ENCODE data around the gene S1PR4.

S1PR4 gene

DNA sequence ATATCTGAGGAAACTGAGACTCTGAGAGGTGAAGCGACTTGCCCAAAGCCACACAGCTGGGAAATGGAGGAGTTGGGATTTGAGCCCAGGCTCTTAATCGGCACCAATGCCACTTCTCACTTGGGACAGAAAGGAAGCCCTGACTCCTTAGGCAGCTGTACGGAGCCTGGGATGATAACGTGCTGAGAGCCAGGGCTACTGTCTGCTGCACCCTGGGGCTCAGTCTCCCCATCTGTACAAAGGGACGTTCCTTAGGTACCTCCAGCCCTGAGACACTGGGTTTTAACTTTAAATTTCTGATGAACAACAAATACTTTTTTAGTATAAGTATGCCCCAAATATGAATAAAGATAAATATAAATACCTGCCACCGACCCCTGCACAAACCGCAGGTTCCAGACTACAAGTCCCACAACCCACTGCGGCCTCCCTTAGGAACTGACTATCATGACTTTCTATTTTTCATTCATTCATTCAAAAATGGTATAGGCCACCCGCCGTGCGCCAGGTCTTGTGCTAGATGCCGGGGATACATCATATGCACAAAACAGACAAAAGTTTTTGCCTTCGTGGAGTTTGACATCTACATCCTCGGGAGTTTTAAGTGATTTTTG is 6.4 kb downstream of the S1PR4 start:
- Histone ChIP-seq H3K9ac (no peak overlapping the region), H3K27ac (peak overlapping the region; percentile 91), H3K79me2 (peaks cover 40% of the 10 kb centered on the region), H2AFZ (peak overlapping the region; percentile 84), H3K36me3 (ENCODE audit: control insufficient read depth, insufficient read depth, low read length) (no peaks in the 10 kb centered on the region), H3K4me1 (peaks cover 7% of the 10 kb centered on the region), H3K27me3 (ENCODE audit: control insufficient read depth, insufficient read depth, low read length) (no peaks in the 10 kb centered on the region), H3K9me3 (ENCODE audit: control insufficient read depth, low read length) (no peaks in the 10 kb centered on the region), H3K4me3 (ENCODE audit: low read depth, low read length) (peak overlapping the region; percentile 93), H3K4me2 (ENCODE audit: low read length) (peak overlapping the region; percentile 83)
- TF ChIP-seq, protein P1, sequence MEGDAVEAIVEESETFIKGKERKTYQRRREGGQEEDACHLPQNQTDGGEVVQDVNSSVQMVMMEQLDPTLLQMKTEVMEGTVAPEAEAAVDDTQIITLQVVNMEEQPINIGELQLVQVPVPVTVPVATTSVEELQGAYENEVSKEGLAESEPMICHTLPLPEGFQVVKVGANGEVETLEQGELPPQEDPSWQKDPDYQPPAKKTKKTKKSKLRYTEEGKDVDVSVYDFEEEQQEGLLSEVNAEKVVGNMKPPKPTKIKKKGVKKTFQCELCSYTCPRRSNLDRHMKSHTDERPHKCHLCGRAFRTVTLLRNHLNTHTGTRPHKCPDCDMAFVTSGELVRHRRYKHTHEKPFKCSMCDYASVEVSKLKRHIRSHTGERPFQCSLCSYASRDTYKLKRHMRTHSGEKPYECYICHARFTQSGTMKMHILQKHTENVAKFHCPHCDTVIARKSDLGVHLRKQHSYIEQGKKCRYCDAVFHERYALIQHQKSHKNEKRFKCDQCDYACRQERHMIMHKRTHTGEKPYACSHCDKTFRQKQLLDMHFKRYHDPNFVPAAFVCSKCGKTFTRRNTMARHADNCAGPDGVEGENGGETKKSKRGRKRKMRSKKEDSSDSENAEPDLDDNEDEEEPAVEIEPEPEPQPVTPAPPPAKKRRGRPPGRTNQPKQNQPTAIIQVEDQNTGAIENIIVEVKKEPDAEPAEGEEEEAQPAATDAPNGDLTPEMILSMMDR (IDR thresholded peaks at IDR 0.05) = no peak

DNA sequence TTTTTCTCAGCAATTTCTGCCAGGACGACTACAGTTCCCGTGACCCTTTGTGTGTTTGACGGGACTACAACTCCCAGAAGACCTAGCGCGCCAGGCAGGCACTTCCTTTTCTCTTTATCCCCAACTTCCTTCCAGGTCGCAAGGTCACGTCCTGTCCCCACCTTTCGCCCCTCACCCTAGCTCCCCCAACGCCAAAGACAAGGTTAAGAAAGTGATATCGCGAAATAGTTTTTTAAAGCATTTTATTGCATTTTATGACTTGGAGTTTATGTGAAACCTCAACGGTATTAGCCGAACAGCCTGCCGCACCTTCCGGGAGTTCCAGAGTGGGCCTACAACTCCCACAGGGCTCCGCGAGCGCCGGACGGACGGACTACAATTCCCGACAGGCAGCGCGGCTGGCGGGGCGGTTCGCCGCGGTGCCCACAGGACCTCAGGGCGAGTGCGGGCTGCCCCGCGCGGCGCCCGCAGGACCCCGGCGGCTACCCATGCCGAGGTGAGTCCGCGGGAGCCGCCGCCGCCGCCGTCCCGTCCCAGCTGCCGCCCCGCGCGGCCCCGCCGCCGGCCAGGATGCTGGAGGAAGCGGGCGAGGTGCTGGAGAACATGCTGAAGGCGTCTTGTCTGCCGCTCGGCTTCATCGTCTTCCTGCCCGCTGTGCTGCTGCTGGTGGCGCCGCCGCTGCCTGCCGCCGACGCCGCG is 7.0 kb downstream of the S1PR4 start, which contains the start of gene NCLN:
Gene NCLN, plus strand, starts transcription at position 470 of the 699 bp plus-strand sequence. Its CDS starts 101 bp downstream, at position 571.
- Histone ChIP-seq H3K4me3 (ENCODE audit: low read depth, low read length) (peak within 1 kb of the TSS; percentile 93), H3K36me3 (ENCODE audit: control insufficient read depth, insufficient read depth, low read length) (no peaks in the 10 kb centered on the region), H3K9ac (peak within 1 kb of the TSS; percentile 74), H3K9me3 (ENCODE audit: control insufficient read depth, low read length) (no peaks in the 10 kb centered on the region), H3K4me1 (peaks cover 7% of the 10 kb centered on the region), H3K4me2 (ENCODE audit: low read length) (peak within 1 kb of the TSS; percentile 83), H3K27ac (peak within 1 kb of the TSS; percentile 91), H2AFZ (peak within 1 kb of the TSS; percentile 84), H3K79me2 (peaks cover 43% of the 10 kb centered on the region), H3K27me3 (ENCODE audit: control insufficient read depth, insufficient read depth, low read length) (no peaks in the 10 kb centered on the region)
- TF ChIP-seq, protein P1 (IDR thresholded peaks at IDR 0.05) = no peak

DNA sequence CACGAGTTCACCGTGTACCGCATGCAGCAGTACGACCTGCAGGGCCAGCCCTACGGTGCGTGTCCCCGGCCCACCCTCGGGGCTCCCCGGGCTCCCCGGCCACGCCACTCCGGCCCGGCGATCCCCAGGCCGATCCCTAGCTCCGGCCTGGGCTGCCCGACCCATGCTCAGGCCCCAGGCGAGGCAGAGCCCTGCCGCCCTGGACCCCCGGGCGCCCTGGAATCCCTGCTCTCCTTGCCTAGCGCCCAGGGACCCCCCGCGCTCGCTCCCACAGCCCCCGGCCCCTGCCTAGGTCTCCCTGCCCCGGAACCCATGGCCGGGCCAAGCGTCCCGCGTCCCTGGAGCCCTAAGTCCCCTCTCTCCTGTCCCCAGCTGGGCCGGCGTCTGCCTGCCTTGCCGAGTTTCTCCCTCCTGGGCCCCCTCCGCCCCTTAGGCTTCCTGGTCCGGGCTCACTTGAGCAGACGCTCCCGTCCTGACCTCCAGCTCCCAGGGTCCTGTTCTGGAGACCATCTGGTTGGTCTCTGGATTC is 7.7 kb downstream of the S1PR4 start:
- TF ChIP-seq, protein P1 (IDR thresholded peaks at IDR 0.05) = no peak
- peaks cover 43% of the 10 kb centered on the region for H3K79me2 ChIP-seq
- H3K9ac ChIP-seq = peak overlapping the region; percentile 74
- peak overlapping the region; percentile 75 for H2AFZ ChIP-seq
- no peaks in the 10 kb centered on the region for H3K27me3 ChIP-seq (ENCODE audit: control insufficient read depth, insufficient read depth, low read length)
- H3K4me1 ChIP-seq = peaks cover 7% of the 10 kb centered on the region
- no peaks in the 10 kb centered on the region for H3K36me3 ChIP-seq (ENCODE audit: control insufficient read depth, insufficient read depth, low read length)
- no peaks in the 10 kb centered on the region for H3K9me3 ChIP-seq (ENCODE audit: control insufficient read depth, low read length)
- no peak overlapping the region for H3K27ac ChIP-seq
- peak overlapping the region; percentile 88 for H3K4me3 ChIP-seq (ENCODE audit: low read depth, low read length)
- H3K4me2 ChIP-seq (ENCODE audit: low read length) = peak overlapping the region; percentile 73

DNA sequence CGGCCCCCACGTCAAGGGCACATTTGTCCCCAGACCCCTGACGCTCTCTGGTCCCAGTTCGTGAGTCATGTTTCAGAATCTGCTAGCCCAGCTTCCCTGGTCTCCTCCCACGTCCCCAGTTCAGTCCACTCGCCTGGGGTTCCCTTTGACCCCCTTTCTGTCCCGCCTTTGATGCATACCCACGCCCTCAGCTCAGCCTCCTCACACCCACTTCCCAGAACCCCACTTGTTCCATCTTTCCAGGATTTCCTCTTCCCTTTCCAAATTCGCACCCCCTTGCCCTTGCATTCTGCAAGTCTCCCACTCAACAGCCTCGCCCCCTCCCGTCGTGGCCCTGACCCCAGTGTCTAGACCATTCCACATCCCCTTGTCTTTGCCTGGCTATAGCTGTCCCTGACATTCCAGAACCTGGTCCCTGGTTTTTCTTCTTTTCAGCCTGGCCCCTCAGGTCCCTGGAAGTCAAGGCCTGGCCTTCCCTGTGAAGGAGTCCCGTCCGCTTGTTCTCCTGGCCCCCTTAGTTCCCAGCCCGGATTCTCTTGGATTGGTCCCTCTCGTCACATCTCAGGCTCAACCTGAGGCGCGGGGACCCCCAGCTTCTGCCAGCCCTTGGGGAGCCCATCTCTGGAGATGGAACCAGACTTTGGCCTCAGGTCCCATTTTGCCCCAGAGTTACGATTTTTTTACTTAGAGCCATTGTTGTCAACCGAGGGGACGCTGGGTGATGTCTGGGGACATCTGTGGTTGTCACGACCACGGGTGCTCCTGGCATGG is 8.5 kb downstream of the S1PR4 start:
- no peaks in the 10 kb centered on the region for H3K27me3 ChIP-seq (ENCODE audit: control insufficient read depth, insufficient read depth, low read length)
- H3K4me2 ChIP-seq (ENCODE audit: low read length) = peak overlapping the region; percentile 73
- no peak overlapping the region for H3K27ac ChIP-seq
- H3K9ac ChIP-seq = no peak overlapping the region
- H2AFZ ChIP-seq = no peak overlapping the region
- TF ChIP-seq, protein P1 (IDR thresholded peaks at IDR 0.05) = no peak
- no peaks in the 10 kb centered on the region for H3K36me3 ChIP-seq (ENCODE audit: control insufficient read depth, insufficient read depth, low read length)
- peak overlapping the region; percentile 88 for H3K4me3 ChIP-seq (ENCODE audit: low read depth, low read length)
- no peaks in the 10 kb centered on the region for H3K9me3 ChIP-seq (ENCODE audit: control insufficient read depth, low read length)
- H3K79me2 ChIP-seq = peaks cover 46% of the 10 kb centered on the region
- H3K4me1 ChIP-seq = peaks cover 7% of the 10 kb centered on the region

Measured in parathyroid adenoma (tissue), 2 donors.